Measurements from ENCODE around the gene PRRT4.

DNA sequence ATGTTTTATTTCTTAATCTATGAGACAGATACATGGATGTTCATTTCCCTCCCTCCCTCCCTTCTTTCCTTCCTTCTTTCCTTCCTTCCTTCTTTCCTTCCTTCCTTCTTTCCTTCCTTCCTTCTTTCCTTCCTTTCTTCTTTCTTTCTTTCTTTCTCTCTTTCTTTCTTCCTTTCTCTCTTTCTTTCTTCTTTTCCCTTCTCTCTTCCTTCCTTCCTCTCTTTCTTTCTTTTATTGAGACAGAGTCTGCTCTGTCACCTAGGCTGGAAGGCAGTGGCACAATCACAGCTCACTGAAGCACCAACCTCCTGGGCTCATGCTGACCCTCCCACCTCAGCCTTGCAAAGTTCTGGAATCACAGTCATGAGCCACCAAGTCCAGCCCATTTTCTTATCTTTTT is 5.5 kb upstream of the PRRT4 start:
- TF ChIP-seq YY1 (IDR thresholded peaks at IDR 0.05; ENCODE audit: insufficient read depth, insufficient read length), result no peak
- TF ChIP-seq ZNF274 (IDR thresholded peaks at IDR 0.05; ENCODE audit: low read depth, low read length), result no peak
- no peak for TF ChIP-seq SUZ12 (IDR thresholded peaks at IDR 0.05; ENCODE audit: extremely low read depth, insufficient read depth, insufficient read length)

All from NT2/D1 (cell line).